Nephron (organoid): ENCODE measurements around the gene EML1.

Experiments
- H3K27ac Mint-ChIP-seq, 3 experiments: 2 replicates each; pipeline ENCODE4 v1.8.0; 2020; ENCODE audit warnings: mixed read lengths in 3 of 3, mild to moderate bottlenecking in 2 of 3, moderate library complexity in 1 of 3
- H3K27me3 Mint-ChIP-seq: 2 replicates; pipeline ENCODE4 v1.8.0; 2021; ENCODE audit warnings: low read depth, mild to moderate bottlenecking, moderate library complexity, mixed read lengths
- H3K36me3 Mint-ChIP-seq: 2 replicates; pipeline ENCODE4 v1.8.0; 2020; ENCODE audit warnings: low read depth, mixed read lengths
- H3K4me1 Mint-ChIP-seq: 2 replicates; pipeline ENCODE4 v1.8.0; 2020; ENCODE audit warnings: mixed read lengths
- H3K4me3 Mint-ChIP-seq, 3 experiments: 2 replicates each; pipeline ENCODE4 v1.8.0; 2020; ENCODE audit warnings: mild to moderate bottlenecking in 3 of 3, mixed read lengths in 3 of 3, moderate library complexity in 2 of 3
- H3K9me3 Mint-ChIP-seq: 2 replicates; pipeline ENCODE4 v1.8.0; 2020; ENCODE audit warnings: mixed read lengths
- TF ChIP-seq, protein P1 (sequence below), 3 experiments: fragments of 200-600 bp; sonication (generic); IDR thresholded peaks; one replicate each; pipeline ENCODE4 v1.5.0; 2021; ENCODE audit warnings: antibody characterized with exemption in 3 of 3; ENCODE audit not compliant: unreplicated experiment in 3 of 3

Gene EML1

DNA sequence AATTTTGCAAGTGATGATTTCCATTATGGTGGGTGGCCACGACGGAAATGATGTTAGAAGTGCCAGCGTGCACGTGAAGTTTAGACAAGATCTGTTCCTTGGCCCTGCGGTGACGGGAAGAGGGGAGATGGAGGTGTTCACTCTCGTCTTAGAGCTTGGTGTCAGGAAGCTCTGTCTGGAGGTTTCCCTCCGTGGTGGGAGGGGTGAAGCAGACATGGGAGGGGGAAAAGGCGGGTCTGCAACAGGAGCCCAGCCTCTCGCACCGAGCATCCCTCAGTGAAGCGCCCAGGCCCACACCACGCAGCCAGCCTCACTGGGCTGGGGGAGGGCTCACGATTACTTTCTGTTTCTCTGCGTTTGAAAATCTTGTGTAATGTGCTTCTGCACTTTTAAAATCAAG is 26.3 kb downstream of the EML1 start:
- no peaks in the 10 kb centered on the region for H3K9me3 Mint-ChIP-seq
- TF ChIP-seq, protein P1, sequence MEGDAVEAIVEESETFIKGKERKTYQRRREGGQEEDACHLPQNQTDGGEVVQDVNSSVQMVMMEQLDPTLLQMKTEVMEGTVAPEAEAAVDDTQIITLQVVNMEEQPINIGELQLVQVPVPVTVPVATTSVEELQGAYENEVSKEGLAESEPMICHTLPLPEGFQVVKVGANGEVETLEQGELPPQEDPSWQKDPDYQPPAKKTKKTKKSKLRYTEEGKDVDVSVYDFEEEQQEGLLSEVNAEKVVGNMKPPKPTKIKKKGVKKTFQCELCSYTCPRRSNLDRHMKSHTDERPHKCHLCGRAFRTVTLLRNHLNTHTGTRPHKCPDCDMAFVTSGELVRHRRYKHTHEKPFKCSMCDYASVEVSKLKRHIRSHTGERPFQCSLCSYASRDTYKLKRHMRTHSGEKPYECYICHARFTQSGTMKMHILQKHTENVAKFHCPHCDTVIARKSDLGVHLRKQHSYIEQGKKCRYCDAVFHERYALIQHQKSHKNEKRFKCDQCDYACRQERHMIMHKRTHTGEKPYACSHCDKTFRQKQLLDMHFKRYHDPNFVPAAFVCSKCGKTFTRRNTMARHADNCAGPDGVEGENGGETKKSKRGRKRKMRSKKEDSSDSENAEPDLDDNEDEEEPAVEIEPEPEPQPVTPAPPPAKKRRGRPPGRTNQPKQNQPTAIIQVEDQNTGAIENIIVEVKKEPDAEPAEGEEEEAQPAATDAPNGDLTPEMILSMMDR (IDR thresholded peaks at IDR 0.05; ENCODE audit: unreplicated experiment in 3 of 3): no peak
- no peak overlapping the region for H3K4me3 Mint-ChIP-seq
- H3K36me3 Mint-ChIP-seq: peaks cover 3% of the 10 kb centered on the region
- no peaks in the 10 kb centered on the region for H3K27me3 Mint-ChIP-seq
- H3K4me1 Mint-ChIP-seq: peaks cover 28% of the 10 kb centered on the region
- H3K27ac Mint-ChIP-seq: no peak overlapping the region

DNA sequence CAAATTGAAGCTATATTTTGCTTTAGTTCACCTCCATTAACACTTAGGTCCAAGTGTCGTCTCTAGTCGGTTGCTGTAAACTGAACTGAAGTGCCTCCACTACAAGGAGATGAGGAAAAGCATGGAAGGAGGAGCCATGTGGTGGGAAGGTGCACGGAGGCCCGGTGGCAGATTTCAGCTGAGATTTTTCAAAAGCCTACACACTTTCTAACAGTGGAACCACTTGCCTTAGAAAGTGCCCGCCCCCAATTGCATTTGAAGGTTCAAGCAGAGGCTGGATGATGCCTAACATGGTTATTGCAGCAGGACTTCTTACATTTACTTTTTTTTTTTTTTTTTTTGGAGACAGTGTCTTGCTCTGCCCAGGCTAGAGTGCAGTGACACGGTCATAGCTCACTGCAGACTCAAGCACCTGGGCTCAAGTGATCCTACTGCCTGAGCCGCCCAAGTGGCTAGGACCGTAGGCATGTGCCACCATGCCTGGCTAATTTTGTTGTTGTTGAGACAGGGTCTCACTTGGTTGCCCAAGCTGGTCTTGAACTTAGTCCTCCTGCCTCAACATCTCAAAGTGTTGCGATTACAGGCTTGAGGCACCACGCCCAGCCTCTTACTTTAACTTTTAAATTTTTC is 27.6 kb downstream of the EML1 start:
- H3K27me3 Mint-ChIP-seq: no peaks in the 10 kb centered on the region
- H3K4me3 Mint-ChIP-seq: no peak overlapping the region
- no peak overlapping the region for H3K27ac Mint-ChIP-seq
- TF ChIP-seq, protein P1 (IDR thresholded peaks at IDR 0.05; ENCODE audit: unreplicated experiment in 3 of 3): no peak
- H3K9me3 Mint-ChIP-seq: no peaks in the 10 kb centered on the region
- peaks cover 3% of the 10 kb centered on the region for H3K36me3 Mint-ChIP-seq
- peaks cover 17% of the 10 kb centered on the region for H3K4me1 Mint-ChIP-seq

DNA sequence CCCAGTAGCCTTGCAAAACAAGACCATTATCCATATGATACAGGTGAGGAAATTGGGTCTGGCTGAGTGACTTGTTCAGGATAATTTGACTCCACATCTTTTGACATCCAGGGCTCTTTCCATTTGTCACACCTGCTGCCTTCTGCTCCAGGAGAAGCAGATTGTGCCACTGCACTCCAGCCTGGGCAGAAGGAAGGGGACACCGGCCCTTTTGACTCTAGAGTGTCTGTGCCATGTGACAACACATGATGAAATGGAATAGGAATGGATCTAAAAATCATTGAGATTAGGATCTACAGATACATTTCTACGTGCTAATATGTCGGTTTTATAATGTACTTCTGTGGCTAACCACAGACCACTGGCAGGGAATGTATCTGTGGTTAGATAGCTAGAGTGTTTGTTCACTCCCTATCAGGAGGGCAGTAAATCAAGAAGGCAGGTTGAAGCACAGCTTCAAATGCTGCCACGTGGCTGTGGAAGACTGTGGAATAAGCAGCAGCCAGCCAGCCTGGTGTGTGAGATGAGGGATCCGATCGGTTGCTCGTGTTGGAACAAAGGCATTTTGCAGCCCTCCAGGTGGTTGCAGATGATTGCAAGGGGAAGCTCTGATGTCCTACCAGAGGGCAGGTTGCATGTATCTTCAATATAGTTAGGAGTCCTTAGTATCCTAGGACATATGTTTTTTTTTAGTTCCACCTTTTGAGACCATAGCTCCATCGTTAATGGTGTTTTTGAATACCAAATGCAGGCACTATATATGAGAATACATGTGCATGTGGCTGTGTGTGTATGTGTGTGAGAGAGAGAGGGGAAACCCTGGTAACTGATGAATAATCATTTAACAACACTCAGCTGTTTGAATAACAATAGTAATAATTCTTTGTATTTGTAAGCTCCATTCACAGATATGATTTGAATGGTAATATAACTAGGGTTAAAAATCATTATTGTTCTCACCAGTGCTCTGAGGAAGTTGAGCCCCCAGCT is 28.6 kb downstream of the EML1 start:
- TF ChIP-seq, protein P1 (IDR thresholded peaks at IDR 0.05; ENCODE audit: unreplicated experiment in 3 of 3): no peak
- Mint-ChIP-seq H3K9me3 (no peaks in the 10 kb centered on the region), H3K4me1 (peaks cover 17% of the 10 kb centered on the region), H3K27me3 (no peaks in the 10 kb centered on the region), H3K27ac (peak overlapping the region in 1 of 3 experiments; percentile 0), H3K36me3 (peaks cover 3% of the 10 kb centered on the region), H3K4me3 (no peak overlapping the region)

DNA sequence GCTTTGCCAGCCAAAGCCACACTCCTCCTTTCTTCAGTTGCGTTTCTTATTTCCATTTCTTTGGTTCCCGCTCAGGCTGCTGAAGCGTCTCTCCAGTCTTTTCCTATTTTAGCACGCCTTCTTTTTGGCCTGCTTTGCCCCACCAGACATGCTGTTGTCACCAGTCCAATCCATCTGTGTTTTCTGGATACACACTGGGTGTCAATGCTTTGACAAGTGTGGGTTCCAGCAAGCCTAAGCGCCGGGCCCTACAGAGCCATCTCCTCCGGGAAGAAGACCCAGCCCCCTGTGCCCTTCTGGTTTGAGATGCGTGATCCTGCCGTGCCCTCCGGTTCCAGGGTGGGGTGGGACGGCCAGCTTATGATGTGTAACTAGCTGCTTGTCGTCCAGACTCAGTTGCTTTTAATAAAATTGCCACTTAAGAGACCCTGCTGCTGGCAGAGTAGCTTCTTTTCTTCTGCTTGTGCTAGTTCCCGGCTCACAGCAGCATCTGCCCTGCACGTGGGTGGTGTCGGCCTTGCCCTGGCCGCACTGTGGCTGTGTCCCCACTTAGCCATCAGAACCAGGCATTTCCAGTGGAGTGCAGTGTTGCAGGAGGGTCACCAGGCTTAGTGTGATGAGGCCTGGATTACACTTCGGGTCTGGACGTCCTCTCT is 29.7 kb downstream of the EML1 start:
- H3K27me3 Mint-ChIP-seq: no peaks in the 10 kb centered on the region
- no peak overlapping the region for H3K4me3 Mint-ChIP-seq
- H3K36me3 Mint-ChIP-seq: peaks cover 3% of the 10 kb centered on the region
- H3K4me1 Mint-ChIP-seq: peaks cover 17% of the 10 kb centered on the region
- TF ChIP-seq, protein P1 (IDR thresholded peaks at IDR 0.05; ENCODE audit: unreplicated experiment in 3 of 3): no peak
- H3K27ac Mint-ChIP-seq: no peak overlapping the region
- no peaks in the 10 kb centered on the region for H3K9me3 Mint-ChIP-seq

DNA sequence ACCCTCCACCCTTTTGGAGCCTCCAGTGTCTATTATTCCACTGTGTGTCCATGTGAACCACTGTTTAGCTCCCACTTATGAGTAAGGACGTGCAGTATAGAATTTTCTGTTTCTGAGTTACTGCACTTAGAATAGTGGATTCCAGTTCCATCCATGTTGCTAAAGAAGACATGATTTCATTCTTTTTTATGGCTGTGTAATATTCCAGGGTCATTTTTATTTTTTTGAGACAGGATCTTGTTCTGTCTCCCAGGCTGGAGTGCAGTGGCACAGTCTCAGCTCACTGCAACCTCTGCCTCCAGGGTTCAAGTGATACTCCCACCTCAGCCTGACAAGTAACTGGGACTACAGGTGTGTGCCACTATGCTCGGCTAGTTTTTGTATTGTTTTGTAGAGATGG is 31.6 kb downstream of the EML1 start:
- Mint-ChIP-seq H3K27me3 (no peaks in the 10 kb centered on the region), H3K36me3 (peaks cover 3% of the 10 kb centered on the region), H3K4me3 (no peak overlapping the region), H3K27ac (no peak overlapping the region), H3K9me3 (no peaks in the 10 kb centered on the region), H3K4me1 (peaks cover 17% of the 10 kb centered on the region)
- TF ChIP-seq, protein P1 (IDR thresholded peaks at IDR 0.05; ENCODE audit: unreplicated experiment in 3 of 3): no peak
